ENCODE results near the gene GGT5. TPM values are rescaled to one million over a fixed set of nuclear protein-coding genes. Genes with fewer than 3 reads are reported as not detected.

Gene GGT5
- total and polyA plus RNA-seq, 2 donors (not counting 1 experiment from before 2014, with no cell fraction given) = under 0.01 to 9.1 TPM

- Histone ChIP-seq H3K27me3 (ENCODE audit: control insufficient read depth, insufficient read depth, low read length) (no peaks in the 10 kb centered on the region), H3K79me2 (ENCODE audit: control insufficient read depth, insufficient read depth, low read length) (no peaks in the 10 kb centered on the region), H3K9ac (ENCODE audit: insufficient read depth, low read length) (no peak overlapping the region), H3K27ac (ENCODE audit: insufficient read depth, low read length) (no peak overlapping the region), H3K36me3 (ENCODE audit: control insufficient read depth, insufficient read depth, low read length) (peaks cover 38% of the 10 kb centered on the region), H3K4me1 (ENCODE audit: control insufficient read depth, extremely low read depth, insufficient read depth, low read length) (no peaks in the 10 kb centered on the region), H3K4me3 (replicated peaks in 1 of 4; ENCODE audit: control extremely low read depth in 1 of 4, insufficient read depth in 1 of 4, low read depth in 3 of 4, low read length in 4 of 4) (no peak overlapping the region), H2AFZ (ENCODE audit: low read length) (no peak overlapping the region), H3K9me3 (ENCODE audit: control insufficient read depth, insufficient read depth, low read depth, low read length) (no peaks in the 10 kb centered on the region), H3K4me2 (ENCODE audit: extremely low read depth, insufficient read depth, low read length) (no peak overlapping the region), H4K20me1 (ENCODE audit: control insufficient read depth, extremely low read depth, insufficient read depth, low read length) (no peaks in the 10 kb centered on the region)
- DNase-seq (ENCODE audit: low read depth in 2 of 2) = no peak
- no peak for TF ChIP-seq CTCF (conservative IDR thresholded peaks at IDR 0.05 in 1 of 2, IDR thresholded peaks at IDR 0.05 in 1 of 2; ENCODE audit: low read depth in 1 of 2, low read length in 2 of 2)
- TF ChIP-seq EZH2 (IDR thresholded peaks at IDR 0.05; ENCODE audit: low read length, missing control alignments) = no peak
Measured at GRCh38 chr22:24171822-24172221, 73.1 kb downstream of the GGT5 start.

DNA sequence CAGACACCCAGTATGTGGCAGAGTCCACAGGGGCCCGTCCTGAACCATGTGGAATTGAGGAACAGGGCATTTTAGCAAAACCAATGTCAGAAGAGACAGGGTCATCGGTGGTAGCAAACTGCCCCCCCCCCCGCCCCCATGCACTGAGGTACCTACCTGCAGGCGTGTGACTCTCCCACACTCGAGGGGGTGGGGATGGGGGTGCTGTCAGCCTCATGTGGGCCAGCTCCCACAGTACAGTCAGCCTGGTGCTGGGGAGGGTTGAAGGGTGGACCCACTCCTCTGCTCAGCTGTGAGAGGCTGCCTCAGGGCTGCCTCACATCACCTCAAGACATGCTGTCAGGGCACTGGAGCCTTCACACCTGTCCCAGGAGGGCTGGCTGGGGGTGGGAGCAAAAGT lies 74.2 kb downstream of the GGT5 start:
- H2AFZ ChIP-seq (ENCODE audit: low read length) = no peak overlapping the region
- no peaks in the 10 kb centered on the region for H3K27me3 ChIP-seq (ENCODE audit: control insufficient read depth, insufficient read depth, low read length)
- H3K9me3 ChIP-seq (ENCODE audit: control insufficient read depth, insufficient read depth, low read depth, low read length) = no peaks in the 10 kb centered on the region
- peaks cover 42% of the 10 kb centered on the region for H3K36me3 ChIP-seq (ENCODE audit: control insufficient read depth, insufficient read depth, low read length)
- H3K4me2 ChIP-seq (ENCODE audit: extremely low read depth, insufficient read depth, low read length) = no peak overlapping the region
- DNase-seq (ENCODE audit: low read depth in 2 of 2) = no peak
- H3K9ac ChIP-seq (ENCODE audit: insufficient read depth, low read length) = no peak overlapping the region
- no peaks in the 10 kb centered on the region for H3K79me2 ChIP-seq (ENCODE audit: control insufficient read depth, insufficient read depth, low read length)
- no peak overlapping the region for H3K27ac ChIP-seq (ENCODE audit: insufficient read depth, low read length)
- no peaks in the 10 kb centered on the region for H4K20me1 ChIP-seq (ENCODE audit: control insufficient read depth, extremely low read depth, insufficient read depth, low read length)
- no peak overlapping the region for H3K4me3 ChIP-seq (replicated peaks in 1 of 4; ENCODE audit: control extremely low read depth in 1 of 4, insufficient read depth in 1 of 4, low read depth in 3 of 4, low read length in 4 of 4)
- no peaks in the 10 kb centered on the region for H3K4me1 ChIP-seq (ENCODE audit: control insufficient read depth, extremely low read depth, insufficient read depth, low read length)
- TF ChIP-seq CTCF (conservative IDR thresholded peaks at IDR 0.05 in 1 of 2, IDR thresholded peaks at IDR 0.05 in 1 of 2; ENCODE audit: low read depth in 1 of 2, low read length in 2 of 2) (no peak), EZH2 (IDR thresholded peaks at IDR 0.05; ENCODE audit: low read length, missing control alignments) (no peak)

DNA sequence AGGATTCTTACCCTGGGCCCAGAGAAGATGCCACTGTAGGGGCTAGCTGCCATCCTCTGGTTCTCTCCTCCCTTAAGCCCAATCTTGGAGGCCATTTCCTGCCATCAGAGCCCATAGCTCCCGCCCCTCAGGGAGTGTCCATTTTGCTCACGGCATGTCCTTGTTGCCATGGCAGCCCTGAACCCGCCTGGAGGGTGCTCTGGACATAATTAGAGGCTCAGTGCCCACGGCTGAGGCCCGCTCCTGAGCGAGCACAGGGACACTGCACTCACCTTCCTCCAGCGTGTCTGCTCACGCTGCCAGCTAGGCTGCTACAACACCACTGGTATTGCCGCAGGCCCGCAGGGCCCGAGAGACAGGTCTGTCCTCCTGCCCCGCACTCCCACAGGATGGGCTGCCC lies 74.7 kb downstream of the GGT5 start:
- peaks cover 42% of the 10 kb centered on the region for H3K36me3 ChIP-seq (ENCODE audit: control insufficient read depth, insufficient read depth, low read length)
- no peak for DNase-seq (ENCODE audit: low read depth in 2 of 2)

More for the DNA sequence above, 74.7 kb downstream of the GGT5 start:
- no peak overlapping the region for H3K4me2 ChIP-seq (ENCODE audit: extremely low read depth, insufficient read depth, low read length)
- no peak overlapping the region for H3K9ac ChIP-seq (ENCODE audit: insufficient read depth, low read length)
- no peaks in the 10 kb centered on the region for H4K20me1 ChIP-seq (ENCODE audit: control insufficient read depth, extremely low read depth, insufficient read depth, low read length)
- H2AFZ ChIP-seq (ENCODE audit: low read length) = no peak overlapping the region
- TF ChIP-seq CTCF (conservative IDR thresholded peaks at IDR 0.05 in 1 of 2, IDR thresholded peaks at IDR 0.05 in 1 of 2; ENCODE audit: low read depth in 1 of 2, low read length in 2 of 2) = no peak
- TF ChIP-seq EZH2 (IDR thresholded peaks at IDR 0.05; ENCODE audit: low read length, missing control alignments) = no peak
- H3K27ac ChIP-seq (ENCODE audit: insufficient read depth, low read length) = no peak overlapping the region
- H3K4me3 ChIP-seq (replicated peaks in 1 of 4; ENCODE audit: control extremely low read depth in 1 of 4, insufficient read depth in 1 of 4, low read depth in 3 of 4, low read length in 4 of 4) = no peak overlapping the region
- H3K9me3 ChIP-seq (ENCODE audit: control insufficient read depth, insufficient read depth, low read depth, low read length) = no peaks in the 10 kb centered on the region
- no peaks in the 10 kb centered on the region for H3K27me3 ChIP-seq (ENCODE audit: control insufficient read depth, insufficient read depth, low read length)
- H3K79me2 ChIP-seq (ENCODE audit: control insufficient read depth, insufficient read depth, low read length) = no peaks in the 10 kb centered on the region
- no peaks in the 10 kb centered on the region for H3K4me1 ChIP-seq (ENCODE audit: control insufficient read depth, extremely low read depth, insufficient read depth, low read length)

Other genes with a start within 250 kb of the GGT5 start
- gene GSTT4, start 239.6 kb downstream of the GGT5 start, total RNA-seq = not detected in 2 replicates
- gene GSTT4, start 239.6 kb downstream of the GGT5 start, polyA plus RNA-seq = not detected in 2 replicates
- gene CABIN1, start 233.8 kb downstream of the GGT5 start, total RNA-seq = 29.3 and 47.1 TPM in 2 replicates
- 4.7 and 5.7 TPM in 2 replicates for gene CABIN1, start 233.8 kb downstream of the GGT5 start, polyA plus RNA-seq
- gene SUSD2, start 63.6 kb downstream of the GGT5 start, total RNA-seq = 0.77 and 10.6 TPM in 2 replicates
- gene SUSD2, start 63.6 kb downstream of the GGT5 start, polyA plus RNA-seq = 10.5 and 11.9 TPM in 2 replicates
- 43.4 and 46.2 TPM in 2 replicates for gene SPECC1L, start 25.7 kb upstream of the GGT5 start, total RNA-seq
- 28.4 and 40.3 TPM in 2 replicates for gene SPECC1L, start 25.7 kb upstream of the GGT5 start, polyA plus RNA-seq
- 0.77 and 1.5 TPM in 2 replicates for gene ADORA2A, start 182.5 kb upstream of the GGT5 start, total RNA-seq
- gene ADORA2A, start 182.5 kb upstream of the GGT5 start, polyA plus RNA-seq = 0.42 and 0.78 TPM in 2 replicates

All from fibroblast of lung (primary cell).